ENCODE measurements around the gene RNF144A. TPM values are rescaled to one million over a fixed set of nuclear protein-coding genes. Genes with fewer than 3 reads are reported as not detected.

Gene RNF144A
- total RNA-seq, 1 experiment from 2014 or later, result 10.6 TPM

- peaks cover 7% of the 10 kb centered on the region for H3K79me1 ChIP-seq (ENCODE audit: insufficient read depth, low read depth, low read length, poor library complexity, severe bottlenecking)
- no peak overlapping the region for H2BK12ac ChIP-seq (ENCODE audit: insufficient read length, low read depth, low read length)
- peaks cover 17 to 24% (median 23%) of the 10 kb centered on the region in 3 experiments for H3K36me3 Mint-ChIP-seq (ENCODE audit: insufficient read depth in 1 of 3, low read depth in 3 of 3)
- H3K79me2 ChIP-seq (ENCODE audit: insufficient read depth, low read length), result peaks cover 2% of the 10 kb centered on the region; the same call in 1 of the 2 replicates
- H3K23ac ChIP-seq (ENCODE audit: insufficient read length, low read depth, low read length), result no peak overlapping the region
- no peak overlapping the region for H3K18ac ChIP-seq (ENCODE audit: insufficient read length, low read depth, low read length)
- no peak overlapping the region for H3T11ph ChIP-seq (ENCODE audit: low read length)
- H3K4ac ChIP-seq (ENCODE audit: low read depth, low read length), result no peak overlapping the region
- no peak overlapping the region for H3K56ac ChIP-seq (ENCODE audit: insufficient read length, low read depth, low read length)
- no peak overlapping the region for H3K27ac ChIP-seq (ENCODE audit: insufficient read length, low read depth, low read length)
- no peak overlapping the region for H4K5ac ChIP-seq (ENCODE audit: insufficient read length, low read depth, low read length)
- no peaks in the 10 kb centered on the region for H3K27me3 ChIP-seq (ENCODE audit: insufficient read depth, low read length)
- H3K27me3 Mint-ChIP-seq (ENCODE audit: low read depth), result no peaks in the 10 kb centered on the region; the same call in 1 of the 2 replicates
- H2AK5ac ChIP-seq (ENCODE audit: insufficient read length, low read length), result no peak overlapping the region
- H4K8ac ChIP-seq (replicated peaks; ENCODE audit: insufficient read length, low read depth, low read length), result no peak overlapping the region
- no peak overlapping the region for H2BK120ac ChIP-seq (ENCODE audit: low read depth, low read length, poor library complexity, severe bottlenecking)
- peak overlapping the region; percentile 35 to 81 (median 42); a peak in 5 of 7 replicates for H3K27ac Mint-ChIP-seq
- H2BK20ac ChIP-seq (ENCODE audit: low read depth, low read length, poor library complexity, severe bottlenecking), result no peak overlapping the region
- H3K4me1 Mint-ChIP-seq, result peaks cover 25 to 43% of the 10 kb centered on the region in 2 experiments
- DNase-seq, result no peak
- no peak overlapping the region for H4K91ac ChIP-seq (ENCODE audit: insufficient read length, low read depth, low read length)
- H3K9ac ChIP-seq (ENCODE audit: extremely low read depth, insufficient read length, low read length), result no peak overlapping the region
- H2BK5ac ChIP-seq (ENCODE audit: insufficient read length, low read length), result no peak overlapping the region
- no peak overlapping the region; the same call in 1 of the 2 replicates for H3K14ac ChIP-seq (ENCODE audit: insufficient read depth, low read length)
- no peak overlapping the region for H2BK15ac ChIP-seq (ENCODE audit: low read depth, low read length)
- no peak overlapping the region for H3K4me2 ChIP-seq (ENCODE audit: insufficient read depth, insufficient read length, low read length)
- H3K4me3 Mint-ChIP-seq, result no peak overlapping the region; a peak in 1 of 5 replicates
- H4K20me1 ChIP-seq (ENCODE audit: control insufficient read depth, insufficient read depth, insufficient read length), result no peaks in the 10 kb centered on the region
- H2AFZ ChIP-seq (ENCODE audit: low read length), result no peak overlapping the region
- peaks cover 4% of the 10 kb centered on the region; the same call in 1 of the 2 replicates for H3K4me1 ChIP-seq (ENCODE audit: insufficient read depth, low read length)
- H3K9me3 Mint-ChIP-seq, result no peaks in the 10 kb centered on the region
- peaks cover 3% of the 10 kb centered on the region for H3K23me2 ChIP-seq (ENCODE audit: insufficient read length, low read depth, low read length, poor library complexity, severe bottlenecking)
- WGBS (ENCODE audit: extremely low coverage, insufficient read length, low lambda C conversion rate), result no CpG with 5 or more reads among the region's 2 CpGs
- no peak for TF ChIP-seq CTCF (conservative IDR thresholded peaks at IDR 0.05)
- H3K9me3 ChIP-seq (ENCODE audit: control insufficient read depth, low read depth, low read length), result no peaks in the 10 kb centered on the region
These were observed 23.6 kb downstream of the RNF144A start for GRCh38 chr2:6940820-6941219.

Measured in H9 (cell line).